ENCODE results near the gene FAM217A. TPM values are rescaled to one million over a fixed set of nuclear protein-coding genes. Genes with fewer than 3 reads are reported as not detected.

The FAM217A gene
- total RNA-seq, 4 donors from 2014 or later = not detected

- TF ChIP-seq CTCF (IDR thresholded peaks at IDR 0.05) = no peak
- no peak for TF ChIP-seq POLR2A (IDR thresholded peaks at IDR 0.05)
- no peak for TF ChIP-seq EP300 (IDR thresholded peaks at IDR 0.05)
- no peak for TF ChIP-seq POLR2AphosphoS5 (IDR thresholded peaks at IDR 0.05)
- no peak for ATAC-seq
- Histone ChIP-seq H3K4me3 (no peak overlapping the region), H3K4me1 (peaks cover 0 to 83% (median 3%) of the 10 kb centered on the region in 3 donors), H3K9me3 (no peaks in the 10 kb centered on the region), H3K36me3 (peaks cover 0 to 23% of the 10 kb centered on the region in 2 donors), H3K27ac (no peak overlapping the region), H3K27me3 (no peaks in the 10 kb centered on the region)
- 24 to 37% methylated on average over 8 to 9 of the region's 9 CpGs for WGBS, 2 donors (ENCODE audit: low coverage in 1 of 2)
These were observed 46.5 kb downstream of the FAM217A start for GRCh38 chr6:4032475-4032874.

GRCh38 chr6:4031442-4031841 is 47.5 kb downstream of the FAM217A start:
- Histone ChIP-seq H3K36me3 (peaks cover 0 to 18% of the 10 kb centered on the region in 2 donors), H3K27me3 (no peaks in the 10 kb centered on the region), H3K27ac (no peak overlapping the region), H3K9me3 (no peaks in the 10 kb centered on the region), H3K4me3 (no peak overlapping the region), H3K4me1 (peaks cover 0 to 89% (median 6%) of the 10 kb centered on the region in 3 donors)
- TF ChIP-seq POLR2AphosphoS5 (IDR thresholded peaks at IDR 0.05) (no peak), CTCF (IDR thresholded peaks at IDR 0.05) (no peak), EP300 (IDR thresholded peaks at IDR 0.05) (no peak), POLR2A (IDR thresholded peaks at IDR 0.05) (no peak)
- no peak for ATAC-seq
- WGBS, 2 donors (ENCODE audit: low coverage in 1 of 2) = 71 to 80% methylated on average over 1 of the region's 1 CpG

- H3K36me3 ChIP-seq = peaks cover 0 to 12% of the 10 kb centered on the region in 2 donors
- H3K27ac ChIP-seq = no peak overlapping the region
- no peaks in the 10 kb centered on the region for H3K27me3 ChIP-seq
- 54 to 73% methylated on average over 2 of the region's 2 CpGs for WGBS, 2 donors (ENCODE audit: low coverage in 1 of 2)
- no peak for TF ChIP-seq POLR2AphosphoS5 (IDR thresholded peaks at IDR 0.05)
- no peak for TF ChIP-seq EP300 (IDR thresholded peaks at IDR 0.05)
- no peak for TF ChIP-seq POLR2A (IDR thresholded peaks at IDR 0.05)
- no peak for TF ChIP-seq CTCF (IDR thresholded peaks at IDR 0.05)
- no peak for ATAC-seq
- H3K4me1 ChIP-seq = peaks cover 0 to 89% (median 6%) of the 10 kb centered on the region in 3 donors
- H3K4me3 ChIP-seq = no peak overlapping the region
- H3K9me3 ChIP-seq = no peaks in the 10 kb centered on the region
These were observed 48.3 kb downstream of the FAM217A start for GRCh38 chr6:4030669-4031068.

- peaks cover 1 to 92% (median 6%) of the 10 kb centered on the region in 3 donors for H3K4me1 ChIP-seq
- H3K27ac ChIP-seq = no peak overlapping the region
- peaks cover 0 to 9% of the 10 kb centered on the region in 2 donors for H3K36me3 ChIP-seq
- no peaks in the 10 kb centered on the region for H3K9me3 ChIP-seq
- 89 to 100% methylated on average over 2 to 6 of the region's 7 CpGs for WGBS, 2 donors (ENCODE audit: low coverage in 1 of 2)
- no peak for TF ChIP-seq POLR2A (IDR thresholded peaks at IDR 0.05)
- ATAC-seq = no peak
- H3K4me3 ChIP-seq = no peak overlapping the region
- H3K27me3 ChIP-seq = no peaks in the 10 kb centered on the region
These were observed 49.2 kb downstream of the FAM217A start for GRCh38 chr6:4029687-4030086.

- TF ChIP-seq POLR2A (IDR thresholded peaks at IDR 0.05) = no peak
- no peak for TF ChIP-seq EP300 (IDR thresholded peaks at IDR 0.05)
- no peak for TF ChIP-seq CTCF (IDR thresholded peaks at IDR 0.05)
- TF ChIP-seq POLR2AphosphoS5 (IDR thresholded peaks at IDR 0.05) = no peak
- Histone ChIP-seq H3K4me1 (peaks cover 6 to 92% (median 14%) of the 10 kb centered on the region in 3 donors), H3K4me3 (no peak overlapping the region), H3K36me3 (peaks cover 0 to 9% of the 10 kb centered on the region in 2 donors), H3K27me3 (no peaks in the 10 kb centered on the region), H3K27ac (no peak overlapping the region), H3K9me3 (no peaks in the 10 kb centered on the region)
- no peak for ATAC-seq
These were observed 50.9 kb downstream of the FAM217A start for GRCh38 chr6:4028051-4028450.

Data from gastroesophageal sphincter (tissue), 4 donors.